ENCODE measurements around the gene RABAC1.

- TF ChIP-seq TAF1 (IDR thresholded peaks at IDR 0.05; ENCODE audit: low read depth) (no peak), CTCF (IDR thresholded peaks at IDR 0.05; ENCODE audit: poor library complexity, severe bottlenecking) (no peak), EP300 (conservative IDR thresholded peaks at IDR 0.05; ENCODE audit: poor library complexity, severe bottlenecking) (no peak), EZH2 (IDR thresholded peaks at IDR 0.05; ENCODE audit: borderline replicate concordance, insufficient read depth, low read length, poor library complexity, severe bottlenecking) (no peak), REST (IDR thresholded peaks at IDR 0.05; ENCODE audit: borderline replicate concordance) (no peak), POLR2AphosphoS5 (IDR thresholded peaks at IDR 0.05) (peak; percentile 3), MXI1 (conservative IDR thresholded peaks at IDR 0.05; ENCODE audit: poor library complexity, severe bottlenecking) (no peak), RAD21 (conservative IDR thresholded peaks at IDR 0.05) (no peak)
Observed at GRCh38 chr19:41997121-41997850, 38.2 kb upstream of the RABAC1 start.
